Stimulated activated CD8-positive, alpha-beta memory T cell treated with anti-CD3 and anti-CD28 coated beads, Interleukin-15, amount 100 ng/mL, for 24 hours (primary cell): ENCODE measurements around the gene CAPZA3.
"Not testable (repeated sequence)": the region's sequence is repeated elsewhere in the genome, so short reads cannot be mapped to it uniquely, and the experiment has no call there.

Experiments used
- DNase-seq: peaks from one replicate; pipeline ENCODE4 v3.0.0-alpha.2; 2020; ENCODE audit warnings: low read depth

CAPZA3 gene

GRCh38 chr12:18754124-18754707, 16.3 kb downstream of the CAPZA3 start:
- no peak for DNase-seq

- no peak for DNase-seq
Observed at GRCh38 chr12:18755341-18755740, 17.4 kb downstream of the CAPZA3 start.

- DNase-seq, result not testable (repeated sequence)
Observed at GRCh38 chr12:18766479-18766878, 28.6 kb downstream of the CAPZA3 start.

- DNase-seq, result no peak
Observed at GRCh38 chr12:18782827-18783226, 44.9 kb downstream of the CAPZA3 start.

- DNase-seq, result not testable (repeated sequence)
Observed at GRCh38 chr12:18785465-18785864, 47.5 kb downstream of the CAPZA3 start.
